HEK293 (cell line): Measurements from ENCODE around the gene CLCN2.
A peak's percentile ranks its signal among the peaks of the same experiment; 100 is the strongest.

ENCODE experiments used
- CTCF ChIA-PET: fragments of 350-600 bp; formaldehyde crosslinking; extraction: SDS; loops from one replicate; lab custom pipeline; 2021; ENCODE audit warnings: antibody characterized with exemption; lab: Yijun Ruan, JAX
- POLR2A ChIA-PET: fragments of 300-600 bp; formaldehyde crosslinking; extraction: SDS; loops from one replicate; lab custom pipeline; 2020; ENCODE audit warnings: antibody characterized with exemption, inconsistent platforms; lab: Yijun Ruan, JAX
- H3K27ac ChIP-seq: fragments of 200-500 bp; sonication (Bioruptor generic); 2 replicates; pipeline ENCODE4 v1.5.1; 2014; ENCODE audit warnings: low read depth, low read length, control low read depth, inconsistent platforms; ENCODE audit errors: extremely low read depth
- H3K36me3 ChIP-seq, 2 experiments: fragments of 200-500 bp in 1 of 2; sonication (Bioruptor generic) in 1 of 2; 1 replicate in 1 of 2; 2 replicates in 1 of 2; pipeline ENCODE4 v1.5.1; 2014 to 2017; ENCODE audit warnings: inconsistent platforms in 2 of 2, low read length in 2 of 2; ENCODE audit not compliant: control insufficient read depth in 2 of 2, insufficient read depth in 1 of 2
- H3K4me1 ChIP-seq: fragments of 200-500 bp; sonication (Bioruptor generic); 2 replicates; pipeline ENCODE4 v1.5.1; 2014; ENCODE audit warnings: mild to moderate bottlenecking, low read length, inconsistent platforms; ENCODE audit not compliant: control insufficient read depth, insufficient read depth
- H3K4me3 ChIP-seq: 2 replicates; pipeline ENCODE4 v1.5.1; 2011; ENCODE audit warnings: low read depth, mild to moderate bottlenecking, control low read depth, low read length, moderate library complexity
- H3K9me3 ChIP-seq: fragments of 200-500 bp; sonication (Bioruptor generic); 2 replicates; pipeline ENCODE4 v1.5.1; 2014; ENCODE audit warnings: low read depth, low read length, inconsistent platforms; ENCODE audit not compliant: control insufficient read depth, insufficient read depth
- CTCF ChIP-seq: fragments of 450-650 bp; formaldehyde crosslinking; IDR thresholded peaks from 2 replicates; pipeline ENCODE4 v1.5.1; 2016; ENCODE audit warnings: missing biosample characterization, missing genetic modification characterization
- HOXC10 ChIP-seq: sonication (generic); formaldehyde crosslinking; IDR thresholded peaks from 2 replicates; pipeline ENCODE4 v1.8.1; 2023; ENCODE audit warnings: mild to moderate bottlenecking, missing genetic modification reagents
- IKZF3 ChIP-seq: fragments of 450-650 bp; IDR thresholded peaks from 2 replicates; pipeline ENCODE4 v1.5.0; 2018; ENCODE audit warnings: missing biosample characterization, mild to moderate bottlenecking, missing genetic modification characterization, moderate library complexity
- MZF1 ChIP-seq: fragments of 450-650 bp; formaldehyde crosslinking; IDR thresholded peaks from 2 replicates; pipeline ENCODE4 v1.5.1; 2017; ENCODE audit warnings: missing biosample characterization, missing genetic modification characterization, borderline replicate concordance
- SALL2 ChIP-seq: fragments of 450-650 bp; formaldehyde crosslinking; IDR thresholded peaks from 2 replicates; pipeline ENCODE4 v1.5.0; 2017; ENCODE audit warnings: missing biosample characterization, mild to moderate bottlenecking, missing genetic modification characterization, borderline replicate concordance
- ZBTB17 ChIP-seq: fragments of 450-650 bp; formaldehyde crosslinking; IDR thresholded peaks from 2 replicates; pipeline ENCODE4 v1.5.1; 2016; ENCODE audit warnings: missing biosample characterization, missing genetic modification characterization
- ZBTB8A ChIP-seq: fragments of 450-650 bp; formaldehyde crosslinking; IDR thresholded peaks from 2 replicates; pipeline ENCODE4 v1.5.1; 2016; ENCODE audit warnings: missing biosample characterization, missing genetic modification characterization
- ZNF16 ChIP-seq: fragments of 450-650 bp; formaldehyde crosslinking; IDR thresholded peaks from 2 replicates; pipeline ENCODE4 v1.5.1; 2016; ENCODE audit warnings: low read depth, missing biosample characterization, missing genetic modification characterization
- ZNF24 ChIP-seq: fragments of 450-650 bp; formaldehyde crosslinking; IDR thresholded peaks from 2 replicates; pipeline ENCODE4 v1.5.1; 2016; ENCODE audit warnings: missing biosample characterization, missing genetic modification characterization
- ZNF341 ChIP-seq: fragments of 450-650 bp; formaldehyde crosslinking; IDR thresholded peaks from 2 replicates; pipeline ENCODE4; 2016; ENCODE audit warnings: low read depth, missing biosample characterization, missing genetic modification characterization
- ZNF404 ChIP-seq: fragments of 450-650 bp; formaldehyde crosslinking; IDR thresholded peaks from 2 replicates; pipeline ENCODE4 v1.5.1; 2017; ENCODE audit warnings: missing biosample characterization, missing genetic modification characterization
- ZNF433 ChIP-seq: fragments of 450-650 bp; formaldehyde crosslinking; IDR thresholded peaks from 2 replicates; pipeline ENCODE4 v1.5.1; 2016; ENCODE audit warnings: missing biosample characterization, missing genetic modification characterization, low read depth
- ZNF560 ChIP-seq: fragments of 450-650 bp; formaldehyde crosslinking; IDR thresholded peaks from 2 replicates; pipeline ENCODE4 v1.5.1; 2017; ENCODE audit warnings: missing biosample characterization, missing genetic modification characterization, borderline replicate concordance
- ZNF626 ChIP-seq: fragments of 450-650 bp; sonication (Bioruptor Pico); formaldehyde crosslinking; IDR thresholded peaks from 2 replicates; pipeline ENCODE4 v1.5.1; 2018; ENCODE audit warnings: missing biosample characterization, missing genetic modification characterization, inconsistent platforms
- ZSCAN16 ChIP-seq: fragments of 450-650 bp; formaldehyde crosslinking; IDR thresholded peaks from 2 replicates; pipeline ENCODE4 v1.5.1; 2016; ENCODE audit warnings: missing biosample characterization, missing genetic modification characterization
- TF ChIP-seq, protein P1 (sequence below): fragments of 450-650 bp; formaldehyde crosslinking; IDR thresholded peaks from 2 replicates; pipeline ENCODE4 v1.5.1; 2016; ENCODE audit warnings: missing biosample characterization, missing genetic modification characterization, low read depth
- TF ChIP-seq, protein P2 (sequence below): fragments of 450-650 bp; formaldehyde crosslinking; IDR thresholded peaks from 2 replicates; pipeline ENCODE4 v1.5.1; 2016; ENCODE audit warnings: missing biosample characterization, missing genetic modification characterization

CLCN2 gene

GRCh38 chr3:184335661-184336546 lies 25.5 kb downstream of the CLCN2 start (continued):
- 0 out of 2 replicates have a peak, but pooled peaks have one; percentile 40 for TF ChIP-seq HOXC10

- CTCF ChIA-PET, result no interaction called here
- no peaks in the 10 kb centered on the region for H3K4me1 ChIP-seq
- no peaks in the 10 kb centered on the region for H3K9me3 ChIP-seq
- TF ChIP-seq ZBTB8A (tag by site-specific recombination) (0 out of 2 replicates have a peak, but pooled peaks have one; percentile 39), IKZF3 (tag by site-specific recombination) (peak; percentile 90), SALL2 (tag by site-specific recombination) (no peak), ZNF626 (tag by site-specific recombination) (no peak), ZNF560 (tag by site-specific recombination) (no peak), ZNF433 (tag by site-specific recombination) (no peak), ZNF404 (no peak), CTCF (tag by site-specific recombination) (no peak), ZSCAN16 (tag by site-specific recombination) (no peak), ZNF341 (peak; percentile 97), ZBTB17 (tag by site-specific recombination) (peak; percentile 96), MZF1 (tag by site-specific recombination) (peak; percentile 78), ZNF16 (tag by site-specific recombination) (no peak), ZNF24 (tag by site-specific recombination) (no peak)
- TF ChIP-seq, protein P1, sequence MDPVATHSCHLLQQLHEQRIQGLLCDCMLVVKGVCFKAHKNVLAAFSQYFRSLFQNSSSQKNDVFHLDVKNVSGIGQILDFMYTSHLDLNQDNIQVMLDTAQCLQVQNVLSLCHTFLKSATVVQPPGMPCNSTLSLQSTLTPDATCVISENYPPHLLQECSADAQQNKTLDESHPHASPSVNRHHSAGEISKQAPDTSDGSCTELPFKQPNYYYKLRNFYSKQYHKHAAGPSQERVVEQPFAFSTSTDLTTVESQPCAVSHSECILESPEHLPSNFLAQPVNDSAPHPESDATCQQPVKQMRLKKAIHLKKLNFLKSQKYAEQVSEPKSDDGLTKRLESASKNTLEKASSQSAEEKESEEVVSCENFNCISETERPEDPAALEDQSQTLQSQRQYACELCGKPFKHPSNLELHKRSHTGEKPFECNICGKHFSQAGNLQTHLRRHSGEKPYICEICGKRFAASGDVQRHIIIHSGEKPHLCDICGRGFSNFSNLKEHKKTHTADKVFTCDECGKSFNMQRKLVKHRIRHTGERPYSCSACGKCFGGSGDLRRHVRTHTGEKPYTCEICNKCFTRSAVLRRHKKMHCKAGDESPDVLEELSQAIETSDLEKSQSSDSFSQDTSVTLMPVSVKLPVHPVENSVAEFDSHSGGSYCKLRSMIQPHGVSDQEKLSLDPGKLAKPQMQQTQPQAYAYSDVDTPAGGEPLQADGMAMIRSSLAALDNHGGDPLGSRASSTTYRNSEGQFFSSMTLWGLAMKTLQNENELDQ (tag by site-specific recombination), result no peak
- TF ChIP-seq, protein P2, sequence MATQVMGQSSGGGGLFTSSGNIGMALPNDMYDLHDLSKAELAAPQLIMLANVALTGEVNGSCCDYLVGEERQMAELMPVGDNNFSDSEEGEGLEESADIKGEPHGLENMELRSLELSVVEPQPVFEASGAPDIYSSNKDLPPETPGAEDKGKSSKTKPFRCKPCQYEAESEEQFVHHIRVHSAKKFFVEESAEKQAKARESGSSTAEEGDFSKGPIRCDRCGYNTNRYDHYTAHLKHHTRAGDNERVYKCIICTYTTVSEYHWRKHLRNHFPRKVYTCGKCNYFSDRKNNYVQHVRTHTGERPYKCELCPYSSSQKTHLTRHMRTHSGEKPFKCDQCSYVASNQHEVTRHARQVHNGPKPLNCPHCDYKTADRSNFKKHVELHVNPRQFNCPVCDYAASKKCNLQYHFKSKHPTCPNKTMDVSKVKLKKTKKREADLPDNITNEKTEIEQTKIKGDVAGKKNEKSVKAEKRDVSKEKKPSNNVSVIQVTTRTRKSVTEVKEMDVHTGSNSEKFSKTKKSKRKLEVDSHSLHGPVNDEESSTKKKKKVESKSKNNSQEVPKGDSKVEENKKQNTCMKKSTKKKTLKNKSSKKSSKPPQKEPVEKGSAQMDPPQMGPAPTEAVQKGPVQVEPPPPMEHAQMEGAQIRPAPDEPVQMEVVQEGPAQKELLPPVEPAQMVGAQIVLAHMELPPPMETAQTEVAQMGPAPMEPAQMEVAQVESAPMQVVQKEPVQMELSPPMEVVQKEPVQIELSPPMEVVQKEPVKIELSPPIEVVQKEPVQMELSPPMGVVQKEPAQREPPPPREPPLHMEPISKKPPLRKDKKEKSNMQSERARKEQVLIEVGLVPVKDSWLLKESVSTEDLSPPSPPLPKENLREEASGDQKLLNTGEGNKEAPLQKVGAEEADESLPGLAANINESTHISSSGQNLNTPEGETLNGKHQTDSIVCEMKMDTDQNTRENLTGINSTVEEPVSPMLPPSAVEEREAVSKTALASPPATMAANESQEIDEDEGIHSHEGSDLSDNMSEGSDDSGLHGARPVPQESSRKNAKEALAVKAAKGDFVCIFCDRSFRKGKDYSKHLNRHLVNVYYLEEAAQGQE, result no peak
- TF ChIP-seq, all 188 proteins: peak for 5
- POLR2A ChIA-PET, result interaction anchor here (0.8 to 1.2 kb wide), 2 partner anchors 15 to 19 kb away, joined by 3 to 5 read pairs; no protein-coding TSS in a partner anchor
- peak overlapping the region; percentile 86 for H3K4me3 ChIP-seq
- H3K27ac ChIP-seq, result peak overlapping the region; percentile 73
- H3K36me3 ChIP-seq, result peaks cover 6 to 60% of the 10 kb centered on the region in 2 experiments
Measured at GRCh38 chr3:184335291-184335660, 26.1 kb downstream of the CLCN2 start.
